ENCODE measurements around the gene LEO1. TPM values are rescaled to one million over a fixed set of nuclear protein-coding genes. Genes with fewer than 3 reads are reported as not detected.

Gene LEO1
- total RNA-seq, 1 donor from 2014 or later = 19.9 TPM

GRCh38 chr15:51904421-51904820 lies 67.2 kb downstream of the LEO1 start:
- no peaks in the 10 kb centered on the region for H3K36me3 ChIP-seq (ENCODE audit: control insufficient read depth, insufficient read depth, low read length)
- no peak for DNase-seq (ENCODE audit: low read depth)
- no peak overlapping the region for H3K4me3 ChIP-seq (ENCODE audit: low read depth, low read length)
- TF ChIP-seq CTCF (IDR thresholded peaks at IDR 0.05; ENCODE audit: insufficient read depth, low read length, poor library complexity, severe bottlenecking) = no peak
- H3K27me3 ChIP-seq (ENCODE audit: control insufficient read depth, insufficient read depth, low read length) = no peaks in the 10 kb centered on the region

DNA sequence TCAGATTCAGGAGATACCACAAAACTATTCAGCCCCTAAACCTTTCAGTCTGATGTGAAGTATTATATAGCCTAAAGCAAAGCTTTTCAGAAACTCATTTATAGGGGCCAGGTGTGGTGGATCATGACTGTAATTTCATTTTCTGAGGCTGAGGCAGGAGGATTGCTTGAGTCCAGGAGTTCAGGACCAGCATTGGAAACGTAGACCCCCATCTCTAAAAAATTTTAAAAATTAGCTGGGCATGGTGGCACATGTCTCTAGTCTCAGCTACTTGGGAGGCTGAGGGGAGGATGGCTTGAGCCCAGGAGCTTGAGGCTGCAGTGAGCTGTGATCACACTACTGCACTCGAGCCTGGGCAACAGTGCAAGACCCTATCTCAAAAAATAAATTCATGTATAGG lies 82.1 kb downstream of the LEO1 start:
- no peak for TF ChIP-seq CTCF (IDR thresholded peaks at IDR 0.05; ENCODE audit: insufficient read depth, low read length, poor library complexity, severe bottlenecking)
- H3K4me3 ChIP-seq (ENCODE audit: low read depth, low read length) = no peak overlapping the region
- H3K36me3 ChIP-seq (ENCODE audit: control insufficient read depth, insufficient read depth, low read length) = peaks cover 1% of the 10 kb centered on the region
- no peak for DNase-seq (ENCODE audit: low read depth)
- no peaks in the 10 kb centered on the region for H3K27me3 ChIP-seq (ENCODE audit: control insufficient read depth, insufficient read depth, low read length)

DNA sequence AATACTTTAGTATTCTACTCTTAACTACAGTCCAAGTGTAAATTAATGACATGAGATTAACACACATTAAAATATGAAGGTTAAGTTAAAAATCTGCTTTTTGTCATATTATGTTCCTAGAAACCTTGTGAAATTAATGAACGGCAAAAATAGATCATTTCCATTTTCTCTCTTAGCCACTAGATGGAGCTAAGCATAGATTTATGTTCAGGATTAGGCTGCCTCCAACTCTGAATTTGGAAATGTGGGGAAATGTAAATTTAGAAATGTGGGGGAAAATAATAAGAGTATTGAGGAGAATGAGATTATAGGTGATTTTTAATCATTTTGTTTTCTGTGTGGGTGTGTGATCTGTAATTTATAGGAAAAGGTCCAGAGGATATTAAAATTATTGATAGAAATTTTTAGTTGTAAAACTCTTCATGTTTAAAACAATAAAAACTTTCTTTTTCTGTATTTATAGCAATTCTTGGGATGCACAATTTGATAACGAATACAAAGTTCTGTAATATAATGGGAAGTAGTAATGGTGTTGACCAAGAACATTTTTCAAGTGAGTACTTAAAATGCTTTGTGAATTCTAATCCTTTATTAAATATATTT lies 82.9 kb downstream of the LEO1 start:
- peaks cover 1% of the 10 kb centered on the region for H3K36me3 ChIP-seq (ENCODE audit: control insufficient read depth, insufficient read depth, low read length)
- DNase-seq (ENCODE audit: low read depth) = no peak

More for the DNA sequence above, 82.9 kb downstream of the LEO1 start:
- Histone ChIP-seq H3K27me3 (ENCODE audit: control insufficient read depth, insufficient read depth, low read length) (no peaks in the 10 kb centered on the region), H3K4me3 (ENCODE audit: low read depth, low read length) (no peak overlapping the region)
- peak; percentile 69 for TF ChIP-seq CTCF (IDR thresholded peaks at IDR 0.05; ENCODE audit: insufficient read depth, low read length, poor library complexity, severe bottlenecking)

Other genes starting within 250 kb of the LEO1 start
- 7.1 and 7.7 TPM in 2 replicates for gene LYSMD2, start 234.1 kb downstream of the LEO1 start, total RNA-seq
- gene TMOD2, start 220.2 kb downstream of the LEO1 start, total RNA-seq = 4.1 and 5.5 TPM in 2 replicates
- 30.7 and 34.5 TPM in 2 replicates for gene TMOD3, start 142.1 kb downstream of the LEO1 start, total RNA-seq
- gene MAPK6, start 47.4 kb upstream of the LEO1 start, total RNA-seq = 56.4 and 67.2 TPM in 2 replicates
- 0.34 TPM in 1 of 2 replicates, not detected in the other for gene BCL2L10, start 141.0 kb upstream of the LEO1 start, total RNA-seq
- gene GNB5, start 219.6 kb upstream of the LEO1 start, total RNA-seq = 39.9 and 46.7 TPM in 2 replicates